Stimulated activated naive B cell treated with anti-CD40 and anti-IgM and Interleukin-4, amounts not matched to agents 10 μg/mL and 1 μg/mL and 100 μg/mL, for 72 hours (primary cell): ENCODE measurements around the gene ABHD12.

ENCODE experiments used
- ATAC-seq, 2 donors: fragments of 150-1000 bp; cut with Tn5 transposase; replicated peaks; 2 replicates each; pipeline ENCODE4 v1.10.0; 2021; ENCODE audit warnings: moderate library complexity in 1 of 2
- DNase-seq: peaks from one replicate; pipeline ENCODE4 v3.0.0; 2021
- H3K27ac Mint-ChIP-seq: one replicate; pipeline ENCODE4 v1.8.0; 2022; ENCODE audit warnings: mild to moderate bottlenecking, mixed read lengths
- H3K27me3 Mint-ChIP-seq, 2 donors: one replicate each; pipeline ENCODE4 v1.8.0; 2022; ENCODE audit warnings: mixed read lengths in 2 of 2
- H3K36me3 Mint-ChIP-seq, 2 donors: one replicate each; pipeline ENCODE4 v1.8.0; 2022; ENCODE audit warnings: mixed read lengths in 2 of 2, mild to moderate bottlenecking in 1 of 2
- H3K4me1 Mint-ChIP-seq, 2 donors: one replicate each; pipeline ENCODE4 v1.8.0; 2022; ENCODE audit warnings: mixed read lengths in 2 of 2, mild to moderate bottlenecking in 1 of 2
- H3K4me3 Mint-ChIP-seq, 2 donors: one replicate each; pipeline ENCODE4 v1.8.0; 2022; ENCODE audit warnings: mild to moderate bottlenecking in 2 of 2, mixed read lengths in 2 of 2, moderate library complexity in 1 of 2
- H3K9me3 Mint-ChIP-seq, 2 donors: one replicate each; pipeline ENCODE4 v1.8.0; 2022; ENCODE audit warnings: mixed read lengths in 2 of 2, mild to moderate bottlenecking in 1 of 2

ABHD12 gene

GRCh38 chr20:25328954-25329498 is 61.6 kb downstream of the ABHD12 start:
- H3K27me3 Mint-ChIP-seq, result no peaks in the 10 kb centered on the region
- no peak for DNase-seq
- H3K4me1 Mint-ChIP-seq, result peaks cover 13 to 33% of the 10 kb centered on the region in 2 donors
- H3K27ac Mint-ChIP-seq, result no peak overlapping the region
- H3K9me3 Mint-ChIP-seq, result peaks cover 0 to 3% of the 10 kb centered on the region in 2 donors
- ATAC-seq, result no peak
- H3K36me3 Mint-ChIP-seq, result peaks cover 15 to 27% of the 10 kb centered on the region in 2 donors
- H3K4me3 Mint-ChIP-seq, result no peak overlapping the region

GRCh38 chr20:25327521-25328235 is 63.0 kb downstream of the ABHD12 start:
- H3K4me1 Mint-ChIP-seq, result peaks cover 22 to 43% of the 10 kb centered on the region in 2 donors
- H3K36me3 Mint-ChIP-seq, result peaks cover 26 to 32% of the 10 kb centered on the region in 2 donors
- no peaks in the 10 kb centered on the region for H3K27me3 Mint-ChIP-seq
- DNase-seq, result no peak
- no peak overlapping the region for H3K4me3 Mint-ChIP-seq
- no peak for ATAC-seq
- peaks cover 0 to 1% of the 10 kb centered on the region in 2 donors for H3K9me3 Mint-ChIP-seq
- peak overlapping the region; percentile 70 for H3K27ac Mint-ChIP-seq

- DNase-seq (no peak), ATAC-seq (no peak)
- Mint-ChIP-seq H3K4me1 (peaks cover 26 to 48% of the 10 kb centered on the region in 2 donors), H3K9me3 (peaks cover 0 to under 1% of the 10 kb centered on the region in 2 donors), H3K27ac (no peak overlapping the region), H3K4me3 (no peak overlapping the region), H3K36me3 (peaks cover 35% of the 10 kb centered on the region in 2 donors), H3K27me3 (no peaks in the 10 kb centered on the region)
Measured at GRCh38 chr20:25325997-25326396, 64.6 kb downstream of the ABHD12 start.

- Mint-ChIP-seq H3K27me3 (no peaks in the 10 kb centered on the region), H3K27ac (peak overlapping the region; percentile 14), H3K36me3 (peaks cover 37% of the 10 kb centered on the region in 2 donors), H3K9me3 (no peaks in the 10 kb centered on the region), H3K4me1 (peaks cover 27 to 43% of the 10 kb centered on the region in 2 donors), H3K4me3 (no peak overlapping the region)
- DNase-seq (no peak), ATAC-seq (no peak)
Measured at GRCh38 chr20:25325073-25325472, 65.6 kb downstream of the ABHD12 start.

DNA sequence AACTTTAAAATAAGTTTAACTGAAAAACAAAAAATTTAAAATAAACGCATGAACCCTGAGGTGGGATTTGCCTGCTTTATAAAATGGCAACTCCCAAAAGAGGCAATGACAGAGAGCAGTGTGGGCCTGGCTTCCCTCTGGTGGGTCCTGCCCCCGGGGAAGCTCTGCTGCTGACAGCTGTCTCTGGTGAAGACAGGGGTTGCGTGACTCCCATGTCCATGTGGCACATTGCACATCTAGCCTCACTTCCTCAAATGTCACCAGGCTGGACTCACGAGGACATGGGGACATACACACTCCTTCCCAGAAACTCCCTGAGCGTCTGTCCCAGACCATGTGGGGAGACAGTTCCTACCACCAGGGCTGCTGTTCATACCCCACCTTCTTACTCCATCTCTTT is 66.2 kb downstream of the ABHD12 start:
- Mint-ChIP-seq H3K27ac (no peak overlapping the region), H3K4me3 (no peak overlapping the region), H3K27me3 (no peaks in the 10 kb centered on the region), H3K4me1 (peaks cover 29 to 43% of the 10 kb centered on the region in 2 donors), H3K9me3 (no peaks in the 10 kb centered on the region), H3K36me3 (peaks cover 34 to 35% of the 10 kb centered on the region in 2 donors)
- no peak for DNase-seq
- peak; percentile 59 to 81 for ATAC-seq

DNA sequence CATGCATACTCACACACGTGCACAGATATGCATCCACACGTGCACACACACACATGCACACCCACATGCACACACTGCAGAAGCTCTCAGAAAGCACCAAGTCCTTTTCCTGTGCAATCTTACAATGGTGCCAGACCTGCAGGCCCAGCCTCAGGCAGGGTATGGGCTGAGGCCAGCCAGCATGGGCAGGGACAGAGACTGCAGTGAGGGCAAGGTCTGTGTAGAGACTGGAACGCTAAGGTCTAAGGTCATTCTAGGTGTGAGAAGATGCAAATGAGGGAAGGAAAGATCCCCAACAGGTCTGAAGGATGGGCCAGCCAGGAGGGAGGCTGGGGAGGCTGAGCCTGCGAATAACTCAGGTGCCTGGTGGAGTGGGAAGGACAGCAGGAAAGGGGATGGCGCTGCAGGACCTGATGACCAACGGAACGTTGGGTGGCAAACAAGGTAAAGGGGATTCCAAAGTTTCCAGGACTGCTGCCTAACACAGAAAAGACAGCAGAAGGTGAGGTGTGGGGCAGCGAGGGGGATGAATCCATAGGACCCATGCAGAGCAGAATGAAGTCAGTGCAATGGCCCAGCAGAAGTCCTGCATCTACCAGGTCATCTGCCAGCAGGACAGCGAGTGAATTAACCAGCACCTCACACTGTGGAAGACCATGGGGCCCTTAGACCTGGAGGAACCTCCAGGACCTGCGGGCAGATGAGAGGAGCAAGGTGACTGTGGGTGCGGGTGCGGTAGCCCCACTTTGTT is 67.0 kb downstream of the ABHD12 start:
- DNase-seq (no peak), ATAC-seq (no peak)
- Mint-ChIP-seq H3K27ac (peak overlapping the region; percentile 16), H3K36me3 (peaks cover 30 to 31% of the 10 kb centered on the region in 2 donors), H3K4me1 (peaks cover 33 to 46% of the 10 kb centered on the region in 2 donors), H3K4me3 (peak overlapping the region in 1 of 2 donors; percentile 46), H3K9me3 (no peaks in the 10 kb centered on the region), H3K27me3 (no peaks in the 10 kb centered on the region)

GRCh38 chr20:25321991-25322390 is 68.6 kb downstream of the ABHD12 start:
- Mint-ChIP-seq H3K9me3 (no peaks in the 10 kb centered on the region), H3K27ac (peak overlapping the region; percentile 91), H3K4me1 (peaks cover 44 to 63% of the 10 kb centered on the region in 2 donors), H3K4me3 (no peak overlapping the region), H3K27me3 (no peaks in the 10 kb centered on the region), H3K36me3 (peaks cover 34 to 39% of the 10 kb centered on the region in 2 donors)
- ATAC-seq (no peak), DNase-seq (no peak)

- ATAC-seq (no peak), DNase-seq (no peak)
- peaks cover 41 to 45% of the 10 kb centered on the region in 2 donors for H3K36me3 Mint-ChIP-seq
- H3K9me3 Mint-ChIP-seq, result no peaks in the 10 kb centered on the region
- peak overlapping the region; percentile 91 for H3K27ac Mint-ChIP-seq
- peaks cover 44 to 69% of the 10 kb centered on the region in 2 donors for H3K4me1 Mint-ChIP-seq
- H3K27me3 Mint-ChIP-seq, result no peaks in the 10 kb centered on the region
- H3K4me3 Mint-ChIP-seq, result no peak overlapping the region
Measured at GRCh38 chr20:25321262-25321831, 69.3 kb downstream of the ABHD12 start.

DNA sequence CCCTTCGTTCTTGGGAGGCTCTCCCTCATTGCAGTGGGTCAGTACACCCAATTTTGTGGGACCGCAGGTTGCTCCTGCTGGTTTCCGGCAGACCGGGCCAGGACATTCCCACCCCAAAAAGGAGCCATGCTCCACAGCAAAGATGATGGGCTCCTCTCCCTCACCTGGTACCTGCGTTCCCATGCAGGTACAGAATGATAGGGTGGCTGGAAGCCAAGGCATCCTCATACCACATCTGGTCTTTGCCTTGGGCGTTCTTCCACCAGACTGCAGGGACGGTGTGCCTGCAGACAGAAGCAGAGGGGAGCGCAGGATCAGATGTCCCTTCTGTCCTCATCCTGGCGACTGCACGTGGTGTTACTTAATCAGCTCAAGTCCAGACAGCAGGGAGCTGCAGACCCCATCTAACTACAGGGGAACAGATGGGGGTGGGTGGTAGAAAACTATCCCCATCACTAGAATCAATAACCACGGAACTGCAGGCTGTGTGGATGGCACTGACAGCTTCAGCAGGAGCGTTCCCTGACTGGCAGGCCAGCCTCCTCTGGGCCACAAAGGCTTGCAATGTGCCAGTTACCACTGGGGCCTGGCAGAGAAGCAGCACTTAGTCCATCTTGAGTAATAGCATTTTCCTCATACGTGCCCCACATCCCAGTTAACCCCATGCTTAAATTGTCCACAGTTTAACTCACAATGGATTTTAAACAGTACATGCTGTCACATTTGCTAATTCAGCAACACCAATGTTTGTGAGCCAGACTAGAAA is 70.4 kb downstream of the ABHD12 start:
- no peak for ATAC-seq
- Mint-ChIP-seq H3K4me3 (peak overlapping the region; percentile 29), H3K27ac (peak overlapping the region; percentile 94), H3K36me3 (peaks cover 47 to 51% of the 10 kb centered on the region in 2 donors), H3K9me3 (no peaks in the 10 kb centered on the region), H3K27me3 (no peaks in the 10 kb centered on the region), H3K4me1 (peaks cover 48 to 74% of the 10 kb centered on the region in 2 donors)
- DNase-seq, result no peak

- Mint-ChIP-seq H3K4me3 (peak overlapping the region; percentile 29 to 62), H3K27ac (peak overlapping the region; percentile 94), H3K36me3 (peaks cover 48 to 54% of the 10 kb centered on the region in 2 donors), H3K9me3 (no peaks in the 10 kb centered on the region), H3K27me3 (no peaks in the 10 kb centered on the region), H3K4me1 (peaks cover 47 to 68% of the 10 kb centered on the region in 2 donors)
- DNase-seq (no peak), ATAC-seq (peak; percentile 8 to 28)
Measured at GRCh38 chr20:25319241-25320034, 71.2 kb downstream of the ABHD12 start.

GRCh38 chr20:25318471-25319240 is 72.0 kb downstream of the ABHD12 start:
- Mint-ChIP-seq H3K27me3 (no peaks in the 10 kb centered on the region), H3K4me3 (peak overlapping the region in 1 of 2 donors; percentile 62), H3K27ac (peak overlapping the region; percentile 94), H3K36me3 (peaks cover 44 to 53% of the 10 kb centered on the region in 2 donors), H3K9me3 (no peaks in the 10 kb centered on the region), H3K4me1 (peaks cover 42 to 63% of the 10 kb centered on the region in 2 donors)
- ATAC-seq (peak; percentile 96 to 97), DNase-seq (peak; percentile 76)

- DNase-seq (no peak), ATAC-seq (no peak)
- Mint-ChIP-seq H3K27ac (peak overlapping the region; percentile 94), H3K4me1 (peaks cover 38 to 56% of the 10 kb centered on the region in 2 donors), H3K36me3 (peaks cover 35 to 43% of the 10 kb centered on the region in 2 donors), H3K4me3 (peak overlapping the region in 1 of 2 donors; percentile 21), H3K9me3 (no peaks in the 10 kb centered on the region), H3K27me3 (no peaks in the 10 kb centered on the region)
Measured at GRCh38 chr20:25317351-25318075, 73.1 kb downstream of the ABHD12 start.
